MM.1S (cell line): ENCODE measurements around the gene ABCC9.

ENCODE experiments used
- DNase-seq: peaks from one replicate; pipeline ENCODE4 v3.0.0-alpha.2; 2015
- H2AFZ ChIP-seq: fragments of 300-600 bp; sonication (generic); 2 replicates; pipeline ENCODE4 v1.6.0; 2016; ENCODE audit warnings: antibody characterized with exemption, low read length
- H3F3A ChIP-seq: fragments of 300-600 bp; sonication (generic); 2 replicates; pipeline ENCODE4 v1.6.1; 2016; ENCODE audit warnings: mild to moderate bottlenecking, antibody characterized with exemption, low read length, moderate library complexity, mixed read lengths; ENCODE audit not compliant: insufficient read depth
- H3K27ac ChIP-seq: fragments of 300-600 bp; sonication (generic); 2 replicates; pipeline ENCODE4 v1.5.1; 2016; ENCODE audit warnings: mild to moderate bottlenecking, low read length
- H3K27me3 ChIP-seq: fragments of 300-600 bp; sonication (generic); replicated peaks from 2 replicates; pipeline ENCODE4 v1.6.0; 2016; ENCODE audit warnings: low read length; ENCODE audit not compliant: insufficient read depth
- H3K36me3 ChIP-seq: fragments of 300-600 bp; sonication (generic); replicated peaks from 2 replicates; pipeline ENCODE4 v1.6.1; 2016; ENCODE audit warnings: mild to moderate bottlenecking, low read length, mixed read lengths; ENCODE audit not compliant: insufficient read depth
- H3K4me1 ChIP-seq: fragments of 300-600 bp; sonication (generic); 2 replicates; pipeline ENCODE4 v1.6.1; 2016; ENCODE audit warnings: low read length, mixed read lengths
- H3K4me2 ChIP-seq: fragments of 300-600 bp; sonication (generic); 2 replicates; pipeline ENCODE4 v1.6.0; 2016; ENCODE audit warnings: low read depth, low read length
- H3K4me3 ChIP-seq: fragments of 300-600 bp; sonication (generic); 2 replicates; pipeline ENCODE4 v1.5.1; 2016; ENCODE audit warnings: low read length, mixed read lengths
- H3K79me2 ChIP-seq: fragments of 300-600 bp; sonication (generic); 2 replicates; pipeline ENCODE4 v1.6.1; 2016; ENCODE audit warnings: mixed run types, low read length, mixed read lengths
- H3K9ac ChIP-seq: fragments of 300-600 bp; sonication (generic); 2 replicates; pipeline ENCODE4 v1.6.1; 2016; ENCODE audit warnings: low read length, mixed read lengths
- H3K9me2 ChIP-seq: fragments of 300-600 bp; sonication (generic); replicated peaks from 2 replicates; pipeline ENCODE4 v1.6.1; 2016; ENCODE audit warnings: mild to moderate bottlenecking, low read length, mixed read lengths; ENCODE audit not compliant: insufficient read depth
- H3K9me3 ChIP-seq: fragments of 300-600 bp; sonication (generic); replicated peaks from 2 replicates; pipeline ENCODE4 v1.6.1; 2016; ENCODE audit warnings: mild to moderate bottlenecking, low read length, mixed read lengths; ENCODE audit not compliant: insufficient read depth
- H4K20me1 ChIP-seq: fragments of 300-600 bp; sonication (generic); 2 replicates; pipeline ENCODE4 v1.6.1; 2016; ENCODE audit warnings: mild to moderate bottlenecking, low read length, moderate library complexity, mixed read lengths; ENCODE audit not compliant: insufficient read depth
- EZH2 ChIP-seq: fragments of 300-600 bp; sonication (generic); optimal IDR thresholded peaks from 2 replicates; pipeline ENCODE3; 2017; ENCODE audit warnings: low read depth, mild to moderate bottlenecking, antibody characterized with exemption, low read length, mixed read lengths
- EZH2phosphoT487 ChIP-seq: fragments of 300-600 bp; sonication (generic); IDR thresholded peaks from 2 replicates; pipeline ENCODE4 v1.6.1; 2018; ENCODE audit warnings: antibody characterized with exemption, low read length
- TF ChIP-seq, protein P1 (sequence below): fragments of 300-600 bp; sonication (generic); IDR thresholded peaks from 2 replicates; pipeline ENCODE4 v1.5.1; 2016; ENCODE audit warnings: antibody characterized with exemption, low read length, mixed read lengths

ABCC9 gene

GRCh38 chr12:21892341-21892740 is 48.9 kb downstream of the ABCC9 start:
- no peaks in the 10 kb centered on the region for H3K9me3 ChIP-seq
- H3K79me2 ChIP-seq = no peaks in the 10 kb centered on the region
- no peaks in the 10 kb centered on the region for H4K20me1 ChIP-seq
- no peaks in the 10 kb centered on the region for H3F3A ChIP-seq
- H2AFZ ChIP-seq = no peak overlapping the region
- no peak for DNase-seq
- no peak overlapping the region for H3K4me3 ChIP-seq
- H3K9me2 ChIP-seq = no peaks in the 10 kb centered on the region
- no peaks in the 10 kb centered on the region for H3K27me3 ChIP-seq
- H3K36me3 ChIP-seq = no peaks in the 10 kb centered on the region
- no peaks in the 10 kb centered on the region for H3K4me1 ChIP-seq
- H3K27ac ChIP-seq = no peak overlapping the region
- TF ChIP-seq EZH2phosphoT487 (no peak), EZH2 (no peak)
- TF ChIP-seq, protein P1, sequence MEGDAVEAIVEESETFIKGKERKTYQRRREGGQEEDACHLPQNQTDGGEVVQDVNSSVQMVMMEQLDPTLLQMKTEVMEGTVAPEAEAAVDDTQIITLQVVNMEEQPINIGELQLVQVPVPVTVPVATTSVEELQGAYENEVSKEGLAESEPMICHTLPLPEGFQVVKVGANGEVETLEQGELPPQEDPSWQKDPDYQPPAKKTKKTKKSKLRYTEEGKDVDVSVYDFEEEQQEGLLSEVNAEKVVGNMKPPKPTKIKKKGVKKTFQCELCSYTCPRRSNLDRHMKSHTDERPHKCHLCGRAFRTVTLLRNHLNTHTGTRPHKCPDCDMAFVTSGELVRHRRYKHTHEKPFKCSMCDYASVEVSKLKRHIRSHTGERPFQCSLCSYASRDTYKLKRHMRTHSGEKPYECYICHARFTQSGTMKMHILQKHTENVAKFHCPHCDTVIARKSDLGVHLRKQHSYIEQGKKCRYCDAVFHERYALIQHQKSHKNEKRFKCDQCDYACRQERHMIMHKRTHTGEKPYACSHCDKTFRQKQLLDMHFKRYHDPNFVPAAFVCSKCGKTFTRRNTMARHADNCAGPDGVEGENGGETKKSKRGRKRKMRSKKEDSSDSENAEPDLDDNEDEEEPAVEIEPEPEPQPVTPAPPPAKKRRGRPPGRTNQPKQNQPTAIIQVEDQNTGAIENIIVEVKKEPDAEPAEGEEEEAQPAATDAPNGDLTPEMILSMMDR = no peak
- no peak overlapping the region for H3K9ac ChIP-seq
- no peak overlapping the region for H3K4me2 ChIP-seq

GRCh38 chr12:21891751-21892217 is 49.4 kb downstream of the ABCC9 start:
- no peak for DNase-seq
- no peaks in the 10 kb centered on the region for H3K79me2 ChIP-seq
- H3K4me1 ChIP-seq = no peaks in the 10 kb centered on the region
- H3K9me3 ChIP-seq = no peaks in the 10 kb centered on the region
- H3F3A ChIP-seq = no peaks in the 10 kb centered on the region
- H2AFZ ChIP-seq = no peak overlapping the region
- no peak overlapping the region for H3K9ac ChIP-seq
- no peak overlapping the region for H3K4me2 ChIP-seq
- H3K27me3 ChIP-seq = no peaks in the 10 kb centered on the region
- TF ChIP-seq EZH2phosphoT487 (no peak), EZH2 (no peak)
- TF ChIP-seq, protein P1 = no peak
- no peaks in the 10 kb centered on the region for H3K36me3 ChIP-seq
- no peak overlapping the region for H3K4me3 ChIP-seq
- H3K27ac ChIP-seq = no peak overlapping the region
- H3K9me2 ChIP-seq = no peaks in the 10 kb centered on the region
- no peaks in the 10 kb centered on the region for H4K20me1 ChIP-seq

GRCh38 chr12:21888276-21888863 is 52.9 kb downstream of the ABCC9 start:
- DNase-seq = no peak
- TF ChIP-seq, protein P1 = no peak
- TF ChIP-seq EZH2 (no peak), EZH2phosphoT487 (no peak)
- Histone ChIP-seq H3K9me2 (no peaks in the 10 kb centered on the region), H3K79me2 (no peaks in the 10 kb centered on the region), H4K20me1 (no peaks in the 10 kb centered on the region), H3K4me1 (no peaks in the 10 kb centered on the region), H3F3A (no peaks in the 10 kb centered on the region), H2AFZ (no peak overlapping the region), H3K27ac (no peak overlapping the region), H3K9me3 (no peaks in the 10 kb centered on the region), H3K4me3 (no peak overlapping the region), H3K4me2 (no peak overlapping the region), H3K9ac (no peak overlapping the region), H3K27me3 (no peaks in the 10 kb centered on the region), H3K36me3 (no peaks in the 10 kb centered on the region)
